Lung (tissue), 12 donors: ENCODE measurements around the gene CCL25. TPM values are rescaled to one million over a fixed set of nuclear protein-coding genes. Genes with fewer than 3 reads are reported as not detected.

Experiments
- ATAC-seq: fragments of 200-7000 bp; cut with Tn5 transposase; one replicate; pipeline ENCODE4 v1.9.1; 2020; ENCODE audit warnings: moderate number of reproducible peaks; ENCODE audit not compliant: insufficient read depth, low FRiP score
- DNase-seq, 3 donors: peaks; one replicate each; pipeline ENCODE4 v3.0.0-alpha.2; 2013 to 2017
- H3K27ac ChIP-seq, 2 donors: one replicate each; pipeline ENCODE4 v1.5.1; 2013; ENCODE audit warnings: mild to moderate bottlenecking in 2 of 2, moderate library complexity in 2 of 2, control low read depth in 1 of 2, inconsistent platforms in 1 of 2, low read depth in 1 of 2, low read length in 1 of 2
- H3K27me3 ChIP-seq, 3 donors: one replicate each; pipeline ENCODE4 v1.5.1; 2013; ENCODE audit warnings: low read length in 2 of 3; ENCODE audit not compliant: control insufficient read depth in 3 of 3, insufficient read depth in 3 of 3
- H3K36me3 ChIP-seq, 4 donors: one replicate each; pipeline ENCODE4 v1.5.1; 2013; ENCODE audit warnings: low read length in 4 of 4, mild to moderate bottlenecking in 1 of 4, moderate library complexity in 1 of 4; ENCODE audit not compliant: control insufficient read depth in 4 of 4, insufficient read depth in 4 of 4
- H3K4me1 ChIP-seq, 5 donors: one replicate each; pipeline ENCODE4 v1.5.1; 2013; ENCODE audit warnings: low read length in 5 of 5, mild to moderate bottlenecking in 2 of 5, moderate library complexity in 1 of 5; ENCODE audit not compliant: control insufficient read depth in 5 of 5, insufficient read depth in 5 of 5
- H3K4me3 ChIP-seq: one replicate; pipeline ENCODE4 v1.5.1; 2013; ENCODE audit warnings: mild to moderate bottlenecking, control low read depth, moderate library complexity
- H3K9ac ChIP-seq, 2 donors: one replicate each; pipeline ENCODE4 v1.5.1; 2013; ENCODE audit warnings: low read length in 2 of 2, control low read depth in 1 of 2; ENCODE audit not compliant: insufficient read depth in 1 of 2
- H3K9me3 ChIP-seq, 4 donors: one replicate each; pipeline ENCODE4 v1.5.1; 2013; ENCODE audit warnings: low read length in 3 of 4, mild to moderate bottlenecking in 1 of 4, moderate library complexity in 1 of 4; ENCODE audit not compliant: control insufficient read depth in 4 of 4, insufficient read depth in 3 of 4
- WGBS, 2 donors: extraction: QIAGEN DNeasy Blood & Tissue Kit; methylation state at CpG; one replicate each; pipeline ENCODE4 v1.1.7; 2013; 5-methylcytosine and 5-hydroxymethylcytosine counted together
- polyA plus RNA-seq, 2 donors: library from polyadenylated mRNA; stranded (reverse); fragments of 200-250 nt; gene quantifications; one replicate each; pipeline ENCODE4 v1.2.1, GENCODE V29; 2013
- total RNA-seq, 2 donors: library from RNA; depleted of rRNA in 1 of 2; stranded (reverse); fragments of >200 nt in 1 of 2; gene quantifications; one replicate each; pipeline ENCODE4 v1.2.1, GENCODE V29; 2014 to 2021
- TF ChIP-seq, protein P1 (sequence below): IDR thresholded peaks from 2 replicates; pipeline ENCODE4 v1.5.1; 2012; ENCODE audit warnings: mild to moderate bottlenecking; ENCODE audit errors: control extremely low read depth, extremely low read depth
- donor health status: control.
- donor health status: control.
- donor health status: Bipolar disorder and iron deficiency.
- donor health status: healthy.
- donor health status: DM: yes; HTN: yes; CAD: no.

The CCL25 gene
- total and polyA plus RNA-seq, 4 donors: not detected

DNA sequence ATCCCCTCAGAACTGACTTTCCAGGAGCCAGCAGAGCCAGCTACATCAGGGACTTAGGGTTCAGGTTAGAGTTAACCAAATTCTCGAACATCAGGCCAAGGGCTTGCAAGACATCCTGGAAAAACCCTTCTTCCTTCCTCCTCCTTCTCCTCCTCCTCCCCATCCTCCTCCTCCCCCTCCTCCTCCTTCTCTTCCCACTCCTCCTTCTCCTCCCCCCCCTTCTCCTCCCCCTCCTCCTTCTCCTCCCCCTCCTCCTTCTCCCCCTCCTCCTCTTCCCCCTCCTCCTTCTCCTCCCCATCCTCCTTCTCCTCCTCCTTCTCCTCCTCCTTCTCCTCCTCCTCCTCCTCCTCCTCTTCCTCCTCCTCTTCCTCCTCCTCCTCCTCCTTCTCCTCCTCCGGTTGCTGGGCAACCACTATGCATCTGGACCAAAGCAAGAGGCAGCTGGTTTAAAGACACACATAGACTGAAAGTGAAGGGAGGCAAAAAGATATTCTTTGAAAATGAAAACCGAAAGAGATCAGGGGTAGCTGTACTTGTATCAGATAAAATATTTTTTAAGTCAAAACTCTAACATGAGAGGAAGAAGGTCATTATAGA, 5.9 kb upstream of the CCL25 start:
- TF ChIP-seq, protein P1, sequence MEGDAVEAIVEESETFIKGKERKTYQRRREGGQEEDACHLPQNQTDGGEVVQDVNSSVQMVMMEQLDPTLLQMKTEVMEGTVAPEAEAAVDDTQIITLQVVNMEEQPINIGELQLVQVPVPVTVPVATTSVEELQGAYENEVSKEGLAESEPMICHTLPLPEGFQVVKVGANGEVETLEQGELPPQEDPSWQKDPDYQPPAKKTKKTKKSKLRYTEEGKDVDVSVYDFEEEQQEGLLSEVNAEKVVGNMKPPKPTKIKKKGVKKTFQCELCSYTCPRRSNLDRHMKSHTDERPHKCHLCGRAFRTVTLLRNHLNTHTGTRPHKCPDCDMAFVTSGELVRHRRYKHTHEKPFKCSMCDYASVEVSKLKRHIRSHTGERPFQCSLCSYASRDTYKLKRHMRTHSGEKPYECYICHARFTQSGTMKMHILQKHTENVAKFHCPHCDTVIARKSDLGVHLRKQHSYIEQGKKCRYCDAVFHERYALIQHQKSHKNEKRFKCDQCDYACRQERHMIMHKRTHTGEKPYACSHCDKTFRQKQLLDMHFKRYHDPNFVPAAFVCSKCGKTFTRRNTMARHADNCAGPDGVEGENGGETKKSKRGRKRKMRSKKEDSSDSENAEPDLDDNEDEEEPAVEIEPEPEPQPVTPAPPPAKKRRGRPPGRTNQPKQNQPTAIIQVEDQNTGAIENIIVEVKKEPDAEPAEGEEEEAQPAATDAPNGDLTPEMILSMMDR: no peak
- Histone ChIP-seq H3K36me3 (no peaks in the 10 kb centered on the region), H3K27ac (no peak overlapping the region), H3K4me1 (peaks cover 0 to 8% (median 0%) of the 10 kb centered on the region in 5 donors), H3K27me3 (no peaks in the 10 kb centered on the region), H3K9ac (no peak overlapping the region), H3K9me3 (no peaks in the 10 kb centered on the region), H3K4me3 (no peak overlapping the region)
- WGBS, 2 donors: 55 to 62% methylated on average over 3 of the region's 3 CpGs
- no peak for DNase-seq
- no peak for ATAC-seq

DNA sequence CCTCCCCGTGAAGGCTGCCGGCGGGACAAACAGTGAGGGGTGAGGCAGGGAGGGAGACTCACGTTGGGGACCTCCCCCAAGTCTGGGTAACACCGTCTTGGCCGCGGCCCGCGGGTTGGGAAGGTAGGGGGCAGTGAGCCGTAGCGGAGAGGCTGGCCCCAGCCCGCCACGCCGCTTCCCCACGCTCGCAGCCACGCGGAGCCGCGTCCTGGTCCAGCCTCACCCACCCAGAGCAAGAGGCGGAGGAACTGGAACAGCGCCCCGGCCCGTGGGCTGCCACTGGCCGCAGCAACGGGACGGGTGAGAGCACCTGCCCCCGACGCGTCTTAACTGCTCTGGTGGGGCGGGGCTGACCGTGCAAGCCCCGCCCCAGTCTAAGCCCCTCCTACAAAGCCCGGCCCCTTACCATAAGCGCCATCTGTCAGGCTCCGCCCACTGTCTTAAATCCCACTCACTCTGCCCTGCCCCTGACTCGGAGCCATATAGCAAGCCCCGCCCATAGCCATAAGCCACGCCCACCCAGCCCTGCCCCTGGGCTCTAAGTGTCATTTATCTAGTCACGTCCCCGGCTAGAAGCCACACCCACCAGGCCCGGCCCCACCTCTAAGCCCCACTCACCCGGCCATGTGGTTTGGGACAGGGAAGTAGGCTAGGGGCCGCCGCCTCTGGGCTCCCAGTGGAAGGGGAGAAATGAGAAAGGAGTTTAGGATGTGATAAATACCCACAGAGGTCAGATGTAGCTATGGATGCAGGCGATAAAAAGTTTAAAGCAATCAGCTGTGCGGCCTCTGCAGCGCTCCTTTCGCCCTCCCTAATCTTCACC, 2.1 kb upstream of the CCL25 start:
- H3K4me3 ChIP-seq: peak overlapping the region; percentile 27
- no peaks in the 10 kb centered on the region for H3K9me3 ChIP-seq
- ATAC-seq (peak; percentile 96), DNase-seq (peak; percentile 58 to 84 (median 72))
- TF ChIP-seq, protein P1: no peak
- H3K36me3 ChIP-seq: no peaks in the 10 kb centered on the region
- H3K27ac ChIP-seq: no peak overlapping the region
- H3K27me3 ChIP-seq: no peaks in the 10 kb centered on the region
- peaks cover 0 to 8% (median 0%) of the 10 kb centered on the region in 5 donors for H3K4me1 ChIP-seq
- no peak overlapping the region for H3K9ac ChIP-seq
- WGBS, 2 donors: 3 to 6% methylated on average over 38 to 49 of the region's 49 CpGs

DNA sequence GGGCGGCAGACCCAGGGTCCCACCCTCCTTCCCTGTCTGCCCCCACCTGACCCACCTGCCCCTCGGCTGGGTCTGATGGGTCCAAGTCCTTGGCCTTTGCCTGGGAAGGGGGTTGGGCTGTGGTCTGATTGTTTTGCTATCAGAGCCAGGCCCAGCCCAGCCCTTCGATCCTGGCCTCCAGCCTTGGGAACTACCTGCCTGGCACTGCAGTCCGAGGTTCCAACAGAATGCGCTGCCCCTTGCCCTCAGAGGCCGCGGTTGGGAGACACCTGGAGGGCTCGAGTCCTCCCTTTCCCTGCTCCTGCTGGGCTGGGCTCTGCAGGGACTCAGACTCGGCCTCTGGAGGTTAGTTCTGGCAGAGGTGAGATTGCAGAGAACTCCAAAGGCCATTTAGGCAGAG, 1.6 kb downstream of the CCL25 start:
- H3K27ac ChIP-seq: no peak overlapping the region
- H3K4me1 ChIP-seq: peaks cover 0 to 8% (median 0%) of the 10 kb centered on the region in 5 donors
- H3K36me3 ChIP-seq: no peaks in the 10 kb centered on the region
- H3K27me3 ChIP-seq: no peaks in the 10 kb centered on the region
- H3K9ac ChIP-seq: no peak overlapping the region
- ATAC-seq: no peak
- H3K4me3 ChIP-seq: no peak overlapping the region
- no peak for DNase-seq
- TF ChIP-seq, protein P1: no peak
- H3K9me3 ChIP-seq: no peaks in the 10 kb centered on the region
- 57 to 65% methylated on average over 9 of the region's 9 CpGs for WGBS, 2 donors
